ENCODE data around the gene CINP. TPM values are rescaled to one million over a fixed set of nuclear protein-coding genes. Genes with fewer than 3 reads are reported as not detected.
"Not testable (repeated sequence)": the region's sequence is repeated elsewhere in the genome, so short reads cannot be mapped to it uniquely, and the experiment has no call there.

Gene CINP
- total RNA-seq, 1 donor from 2014 or later, result 35.5 TPM

GRCh38 chr14:102338724-102339123, 24.0 kb downstream of the CINP start:
- Mint-ChIP-seq H3K27me3 (ENCODE audit: low read depth) (no peaks in the 10 kb centered on the region), H3K4me1 (no peaks in the 10 kb centered on the region)

DNA sequence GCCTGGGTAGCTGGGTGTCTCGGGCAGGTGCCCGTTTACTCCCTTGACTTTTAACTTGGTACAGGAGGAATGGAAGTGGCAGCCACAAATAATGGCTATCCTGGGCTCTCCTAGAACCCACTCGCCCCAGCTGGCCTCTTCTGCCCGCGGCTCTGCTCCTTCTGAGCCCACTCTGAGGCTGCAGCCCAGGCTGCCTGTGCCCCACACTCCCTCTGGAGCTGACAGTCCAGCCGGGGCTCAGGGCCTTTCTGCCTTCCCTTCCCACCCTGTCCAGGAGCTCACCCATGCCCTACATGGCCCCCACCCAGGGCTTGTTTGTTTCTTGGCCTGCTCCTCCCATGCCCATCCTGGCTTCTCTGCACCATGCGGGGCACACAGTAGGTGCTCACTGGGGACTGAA, 27.5 kb downstream of the CINP start:
- Mint-ChIP-seq H3K4me3 (no peak overlapping the region), H3K9me3 (no peaks in the 10 kb centered on the region), H3K4me1 (no peaks in the 10 kb centered on the region), H3K27me3 (ENCODE audit: low read depth) (no peaks in the 10 kb centered on the region), H3K36me3 (ENCODE audit: low read depth) (peaks cover 8% of the 10 kb centered on the region), H3K27ac (ENCODE audit: unreplicated experiment) (no peak overlapping the region)
- no peak for TF ChIP-seq CTCF (conservative IDR thresholded peaks at IDR 0.05)
- no peak for DNase-seq (ENCODE audit: low read depth, low spot score)

More at GRCh38 chr14:102338724-102339123, 24.0 kb downstream of the CINP start:
- H3K27ac Mint-ChIP-seq (ENCODE audit: unreplicated experiment), result no peak overlapping the region
- peaks cover 10% of the 10 kb centered on the region for H3K36me3 Mint-ChIP-seq (ENCODE audit: low read depth)
- no peak for TF ChIP-seq CTCF (conservative IDR thresholded peaks at IDR 0.05)
- no peak for DNase-seq (ENCODE audit: low read depth, low spot score)
- no peaks in the 10 kb centered on the region for H3K9me3 Mint-ChIP-seq
- no peak overlapping the region for H3K4me3 Mint-ChIP-seq

GRCh38 chr14:102333795-102334705, 28.6 kb downstream of the CINP start:
- Mint-ChIP-seq H3K27me3 (ENCODE audit: low read depth) (no peaks in the 10 kb centered on the region), H3K9me3 (no peaks in the 10 kb centered on the region), H3K4me1 (no peaks in the 10 kb centered on the region), H3K36me3 (ENCODE audit: low read depth) (peaks cover 8% of the 10 kb centered on the region), H3K4me3 (no peak overlapping the region), H3K27ac (ENCODE audit: unreplicated experiment) (peak overlapping the region; percentile 75)
- DNase-seq (ENCODE audit: low read depth, low spot score), result no peak
- TF ChIP-seq CTCF (conservative IDR thresholded peaks at IDR 0.05), result no peak

DNA sequence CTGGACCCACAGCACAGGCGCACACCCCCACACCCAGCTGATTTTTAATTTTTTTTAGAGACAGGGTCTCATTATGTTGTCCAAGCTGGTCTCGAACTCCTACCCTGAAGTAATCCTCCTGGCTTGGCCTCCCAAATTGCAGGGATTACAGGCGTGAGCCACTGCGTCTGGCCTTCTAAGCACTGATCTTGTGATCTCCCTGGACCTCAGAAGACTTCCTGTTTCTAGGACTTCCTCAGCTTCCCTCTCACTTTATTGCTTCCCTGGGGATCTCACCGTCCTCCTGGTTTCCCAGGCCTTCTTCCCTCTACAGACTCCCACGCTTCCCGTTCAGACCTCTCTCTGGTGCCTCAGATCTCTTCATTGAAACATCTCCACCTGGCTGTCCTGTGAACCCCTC, 29.3 kb downstream of the CINP start:
- TF ChIP-seq CTCF (conservative IDR thresholded peaks at IDR 0.05), result no peak

DNA sequence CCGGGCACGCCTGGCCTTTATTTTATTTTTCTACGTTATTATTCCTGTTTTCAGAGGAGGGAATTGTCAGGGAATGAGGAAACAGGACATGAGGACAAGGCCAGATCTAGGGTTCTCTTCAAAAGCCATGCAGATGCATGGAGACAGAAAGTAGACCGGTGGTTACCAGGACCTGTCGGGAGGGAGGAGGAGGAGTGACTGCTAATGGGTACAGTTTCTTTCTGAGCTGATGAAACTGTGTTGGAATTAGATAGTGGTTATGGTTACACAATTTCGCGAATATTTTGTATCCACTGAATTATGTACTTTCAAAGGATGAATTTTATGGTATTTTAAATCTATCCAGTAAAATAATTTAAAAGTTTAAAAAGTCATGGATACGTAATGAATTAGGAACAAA, 31.9 kb downstream of the CINP start:
- no peak for DNase-seq (ENCODE audit: low read depth, low spot score)
- TF ChIP-seq CTCF (conservative IDR thresholded peaks at IDR 0.05), result no peak
- H3K4me3 Mint-ChIP-seq, result no peak overlapping the region
- H3K9me3 Mint-ChIP-seq, result no peaks in the 10 kb centered on the region
- no peaks in the 10 kb centered on the region for H3K27me3 Mint-ChIP-seq (ENCODE audit: low read depth)
- H3K4me1 Mint-ChIP-seq, result no peaks in the 10 kb centered on the region
- H3K27ac Mint-ChIP-seq (ENCODE audit: unreplicated experiment), result no peak overlapping the region
- H3K36me3 Mint-ChIP-seq (ENCODE audit: low read depth), result peaks cover 8% of the 10 kb centered on the region

More for the DNA sequence above, 29.3 kb downstream of the CINP start:
- Mint-ChIP-seq H3K27me3 (ENCODE audit: low read depth) (no peaks in the 10 kb centered on the region), H3K4me1 (no peaks in the 10 kb centered on the region), H3K27ac (ENCODE audit: unreplicated experiment) (peak overlapping the region; percentile 75), H3K4me3 (no peak overlapping the region), H3K9me3 (no peaks in the 10 kb centered on the region), H3K36me3 (ENCODE audit: low read depth) (peaks cover 8% of the 10 kb centered on the region)
- no peak for DNase-seq (ENCODE audit: low read depth, low spot score)

- H3K27me3 Mint-ChIP-seq (ENCODE audit: low read depth); H3K27ac Mint-ChIP-seq (ENCODE audit: unreplicated experiment); H3K36me3 Mint-ChIP-seq (ENCODE audit: low read depth); H3K4me1 Mint-ChIP-seq; H3K9me3 Mint-ChIP-seq; DNase-seq (ENCODE audit: low read depth, low spot score); H3K4me3 Mint-ChIP-seq: not testable (repeated sequence)
Observed at GRCh38 chr14:102329381-102329780, 33.3 kb downstream of the CINP start.

All from neural crest cell (in vitro differentiated cells).